ENCODE measurements around the gene TMC1.

DNA sequence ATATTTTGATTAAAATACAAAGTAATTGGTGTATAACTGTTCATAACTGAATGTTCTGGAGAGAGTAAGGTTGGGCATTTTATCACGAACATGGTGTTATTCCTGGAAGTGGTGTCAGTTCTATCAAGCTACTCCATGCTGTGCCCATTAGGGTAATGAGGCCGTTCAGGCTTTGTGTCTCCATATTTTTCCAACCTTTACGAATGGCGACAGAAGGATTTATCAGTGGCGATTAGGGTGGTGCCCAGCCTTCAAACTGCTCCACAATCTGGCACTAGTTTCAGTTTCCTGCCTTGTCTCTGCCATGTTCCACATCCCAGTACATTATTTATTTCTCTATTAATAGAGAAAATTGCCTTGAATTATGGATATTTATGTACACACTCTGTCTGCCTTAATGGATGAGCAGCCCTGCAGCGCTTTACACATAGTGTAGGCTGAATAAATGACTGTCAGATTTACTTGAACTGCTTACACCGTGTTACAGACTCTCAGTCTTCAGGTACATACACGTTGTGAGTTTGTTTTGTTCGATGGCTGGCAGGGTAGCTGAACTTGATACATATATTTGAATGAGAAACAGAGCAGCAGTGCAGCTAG is 23.9 kb upstream of the TMC1 start:
- no peak for TF ChIP-seq GATA3 (IDR thresholded peaks at IDR 0.05; ENCODE audit: low read depth, low read length)
- no peak for TF ChIP-seq GATA2 (IDR thresholded peaks at IDR 0.05; ENCODE audit: low read depth, low read length)

All from SH-SY5Y (cell line).